HG03520 (cell line): ENCODE measurements around the gene HIRIP3.

Experiments used
- ATAC-seq: cut with Tn5 transposase; IDR thresholded peaks from one replicate; pipeline ENCODE4 v1.9.1; 2021; ENCODE audit warnings: mild to moderate bottlenecking, moderate library complexity; ENCODE audit not compliant: unreplicated experiment

Gene HIRIP3

GRCh38 chr16:30000735-30001631 is 5.6 kb upstream of the HIRIP3 start:
- no peak for ATAC-seq

GRCh38 chr16:29999605-30000004 is 4.2 kb upstream of the HIRIP3 start:
- ATAC-seq, result no peak

- ATAC-seq, result no peak
Observed at GRCh38 chr16:29996766-29997250, 1.4 kb upstream of the HIRIP3 start.

GRCh38 chr16:29995911-29996765 is 721 bp upstream of the HIRIP3 start, which contains the start of gene INO80E:
Gene INO80E, plus strand, starts transcription at chr16:29996241. Its CDS starts 70 bp downstream, at chr16:29996311.
- ATAC-seq, result peak; percentile 83

GRCh38 chr16:29994600-29995323 is 655 bp downstream of the HIRIP3 start:
- ATAC-seq, result peak; percentile 29

- ATAC-seq, result no peak
Observed at GRCh38 chr16:29993903-29994599, 1.4 kb downstream of the HIRIP3 start.

- ATAC-seq, result no peak
Observed at GRCh38 chr16:29993191-29993902, 2.1 kb downstream of the HIRIP3 start.

- no peak for ATAC-seq
Observed at GRCh38 chr16:29992344-29992967, 3.0 kb downstream of the HIRIP3 start.

- no peak for ATAC-seq
Observed at GRCh38 chr16:29991571-29991904, 3.9 kb downstream of the HIRIP3 start.

- no peak for ATAC-seq
Observed at GRCh38 chr16:29990883-29991570, 4.4 kb downstream of the HIRIP3 start.

- no peak for ATAC-seq
Observed at GRCh38 chr16:29990034-29990433, 5.4 kb downstream of the HIRIP3 start.

- ATAC-seq, result no peak
Observed at GRCh38 chr16:29989111-29989858, 6.1 kb downstream of the HIRIP3 start.

- ATAC-seq, result no peak
Observed at GRCh38 chr16:29988346-29989075, 6.9 kb downstream of the HIRIP3 start.

- no peak for ATAC-seq
Observed at GRCh38 chr16:29987371-29988085, 7.9 kb downstream of the HIRIP3 start.

GRCh38 chr16:29986931-29987330 is 8.5 kb downstream of the HIRIP3 start:
- ATAC-seq, result no peak

- ATAC-seq, result no peak
Observed at GRCh38 chr16:29986231-29986630, 9.2 kb downstream of the HIRIP3 start.
